Measurements from ENCODE around the gene GCK.

Gene GCK

GRCh38 chr7:44150966-44151941 lies 38.0 kb downstream of the GCK start:
- TF ChIP-seq CTCF (IDR thresholded peaks at IDR 0.05; ENCODE audit: low read length, missing control alignments): no peak
- DNase-seq (ENCODE audit: low read depth): no peak

GRCh38 chr7:44150466-44150832 lies 38.8 kb downstream of the GCK start:
- TF ChIP-seq CTCF (IDR thresholded peaks at IDR 0.05; ENCODE audit: low read length, missing control alignments): no peak
- no peak for DNase-seq (ENCODE audit: low read depth)
- H3K4me3 ChIP-seq (replicated peaks; ENCODE audit: low read depth, low read length): no peak overlapping the region

More at GRCh38 chr7:44150966-44151941, 38.0 kb downstream of the GCK start:
- H3K4me3 ChIP-seq (replicated peaks; ENCODE audit: low read depth, low read length): no peak overlapping the region

GRCh38 chr7:44149571-44150465 lies 39.4 kb downstream of the GCK start:
- no peak for TF ChIP-seq CTCF (IDR thresholded peaks at IDR 0.05; ENCODE audit: low read length, missing control alignments)
- no peak overlapping the region for H3K4me3 ChIP-seq (replicated peaks; ENCODE audit: low read depth, low read length)
- DNase-seq (ENCODE audit: low read depth): no peak

- no peak for DNase-seq (ENCODE audit: low read depth)
- no peak for TF ChIP-seq CTCF (IDR thresholded peaks at IDR 0.05; ENCODE audit: low read length, missing control alignments)
- no peak overlapping the region for H3K4me3 ChIP-seq (replicated peaks; ENCODE audit: low read depth, low read length)
Observed at GRCh38 chr7:44148961-44149536, 40.2 kb downstream of the GCK start.

GRCh38 chr7:44148166-44148565 lies 41.1 kb downstream of the GCK start:
- TF ChIP-seq CTCF (IDR thresholded peaks at IDR 0.05; ENCODE audit: low read length, missing control alignments): no peak
- no peak overlapping the region for H3K4me3 ChIP-seq (replicated peaks; ENCODE audit: low read depth, low read length)
- no peak for DNase-seq (ENCODE audit: low read depth)

- H3K4me3 ChIP-seq (replicated peaks; ENCODE audit: low read depth, low read length): no peak overlapping the region
- no peak for DNase-seq (ENCODE audit: low read depth)
- no peak for TF ChIP-seq CTCF (IDR thresholded peaks at IDR 0.05; ENCODE audit: low read length, missing control alignments)
Observed at GRCh38 chr7:44147026-44147991, 41.9 kb downstream of the GCK start.
